Mesothelial cell of epicardium (in vitro differentiated cells): ENCODE data around the gene TEDDM1. TPM values are rescaled to one million over a fixed set of nuclear protein-coding genes. Genes with fewer than 3 reads are reported as not detected.

Experiments
- DNase-seq, 2 experiments: peaks; one replicate each; pipeline ENCODE4 v3.0.0; 2021; ENCODE audit warnings: low spot score in 2 of 2; ENCODE audit not compliant: unreplicated experiment in 2 of 2
- H3K27ac Mint-ChIP-seq: 2 replicates; pipeline ENCODE4 v1.8.0; 2021; ENCODE audit warnings: mixed read lengths
- H3K27me3 Mint-ChIP-seq: 2 replicates; pipeline ENCODE4 v1.8.0; 2021; ENCODE audit warnings: low read depth, mixed read lengths
- H3K36me3 Mint-ChIP-seq: 2 replicates; pipeline ENCODE4 v1.8.0; 2021; ENCODE audit warnings: mixed read lengths
- H3K4me1 Mint-ChIP-seq: 2 replicates; pipeline ENCODE4 v1.8.0; 2021; ENCODE audit warnings: mixed read lengths
- H3K4me3 Mint-ChIP-seq: 2 replicates; pipeline ENCODE4 v1.8.0; 2021; ENCODE audit warnings: mild to moderate bottlenecking, moderate library complexity, mixed read lengths
- H3K9me3 Mint-ChIP-seq: 2 replicates; pipeline ENCODE4 v1.8.0; 2021; ENCODE audit warnings: mixed read lengths
- total RNA-seq: library from RNA; stranded (reverse); gene quantifications from 3 replicates; pipeline ENCODE4 v1.2.1, GENCODE V29; 2021
- TF ChIP-seq, protein P1 (sequence below): fragments of 200-600 bp; sonication (generic); IDR thresholded peaks from one replicate; pipeline ENCODE4 v1.5.0; 2021; ENCODE audit warnings: antibody characterized with exemption; ENCODE audit not compliant: unreplicated experiment

Gene TEDDM1
- total RNA-seq, 1 donor from 2014 or later = not detected

DNA sequence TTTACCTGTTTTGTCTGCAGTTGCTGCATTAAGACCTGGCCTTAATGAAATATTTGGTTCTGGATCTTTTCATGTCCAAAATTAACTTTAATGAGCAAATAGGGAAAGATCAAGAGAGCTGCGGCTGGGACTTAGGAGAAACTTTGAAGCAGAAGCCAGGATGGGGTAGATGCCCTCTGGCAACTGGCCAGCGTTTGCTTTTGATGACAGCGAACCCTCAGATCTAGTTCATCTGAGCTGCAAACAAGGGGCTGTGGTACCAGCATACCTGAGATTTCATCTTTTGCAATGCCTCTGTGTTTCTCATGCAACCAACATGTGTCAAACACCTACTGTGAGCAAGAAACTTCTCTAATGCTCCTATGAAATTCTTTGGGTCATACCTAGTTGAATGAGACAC is 13.0 kb upstream of the TEDDM1 start:
- no peaks in the 10 kb centered on the region for H3K36me3 Mint-ChIP-seq
- H3K27me3 Mint-ChIP-seq = peaks cover 7% of the 10 kb centered on the region
- peaks cover 10% of the 10 kb centered on the region for H3K4me1 Mint-ChIP-seq
- DNase-seq = no peak
- TF ChIP-seq, protein P1, sequence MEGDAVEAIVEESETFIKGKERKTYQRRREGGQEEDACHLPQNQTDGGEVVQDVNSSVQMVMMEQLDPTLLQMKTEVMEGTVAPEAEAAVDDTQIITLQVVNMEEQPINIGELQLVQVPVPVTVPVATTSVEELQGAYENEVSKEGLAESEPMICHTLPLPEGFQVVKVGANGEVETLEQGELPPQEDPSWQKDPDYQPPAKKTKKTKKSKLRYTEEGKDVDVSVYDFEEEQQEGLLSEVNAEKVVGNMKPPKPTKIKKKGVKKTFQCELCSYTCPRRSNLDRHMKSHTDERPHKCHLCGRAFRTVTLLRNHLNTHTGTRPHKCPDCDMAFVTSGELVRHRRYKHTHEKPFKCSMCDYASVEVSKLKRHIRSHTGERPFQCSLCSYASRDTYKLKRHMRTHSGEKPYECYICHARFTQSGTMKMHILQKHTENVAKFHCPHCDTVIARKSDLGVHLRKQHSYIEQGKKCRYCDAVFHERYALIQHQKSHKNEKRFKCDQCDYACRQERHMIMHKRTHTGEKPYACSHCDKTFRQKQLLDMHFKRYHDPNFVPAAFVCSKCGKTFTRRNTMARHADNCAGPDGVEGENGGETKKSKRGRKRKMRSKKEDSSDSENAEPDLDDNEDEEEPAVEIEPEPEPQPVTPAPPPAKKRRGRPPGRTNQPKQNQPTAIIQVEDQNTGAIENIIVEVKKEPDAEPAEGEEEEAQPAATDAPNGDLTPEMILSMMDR = no peak
- no peak overlapping the region for H3K27ac Mint-ChIP-seq
- no peak overlapping the region for H3K4me3 Mint-ChIP-seq
- H3K9me3 Mint-ChIP-seq = no peaks in the 10 kb centered on the region

DNA sequence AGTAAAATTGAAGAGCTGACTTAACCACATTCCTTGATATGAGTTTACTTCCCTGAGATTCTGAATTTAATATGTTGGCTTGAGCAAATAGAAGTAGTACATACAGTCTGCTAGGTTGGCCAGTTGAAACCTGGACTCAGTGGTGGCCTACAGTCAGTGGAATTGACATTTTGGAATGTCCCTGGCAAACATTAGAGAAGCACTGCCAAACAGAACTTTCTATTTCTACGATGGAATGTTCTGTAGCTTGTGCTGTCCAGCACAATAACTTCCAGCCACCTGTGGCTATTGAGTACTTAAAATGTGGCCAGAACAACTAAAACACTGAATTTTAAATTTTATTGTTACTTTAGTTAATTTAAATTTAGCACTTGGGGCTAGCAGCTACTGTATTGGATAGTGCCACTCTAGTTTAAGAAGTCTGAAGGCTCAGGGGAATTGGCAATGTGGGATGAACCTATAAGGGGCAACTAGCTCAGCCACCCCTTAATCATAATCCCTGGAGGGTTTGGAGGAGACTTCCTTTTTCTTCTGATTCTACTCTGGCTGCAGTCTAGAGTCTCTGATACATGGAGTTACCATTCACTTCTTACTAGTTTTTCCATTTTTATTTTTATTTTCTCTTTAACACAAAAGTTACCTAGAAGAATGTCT is 10.3 kb upstream of the TEDDM1 start:
- TF ChIP-seq, protein P1 = no peak
- H3K27ac Mint-ChIP-seq = no peak overlapping the region
- no peaks in the 10 kb centered on the region for H3K4me1 Mint-ChIP-seq
- H3K36me3 Mint-ChIP-seq = no peaks in the 10 kb centered on the region
- DNase-seq = no peak
- no peaks in the 10 kb centered on the region for H3K9me3 Mint-ChIP-seq
- peaks cover 15% of the 10 kb centered on the region for H3K27me3 Mint-ChIP-seq
- H3K4me3 Mint-ChIP-seq = no peak overlapping the region

DNA sequence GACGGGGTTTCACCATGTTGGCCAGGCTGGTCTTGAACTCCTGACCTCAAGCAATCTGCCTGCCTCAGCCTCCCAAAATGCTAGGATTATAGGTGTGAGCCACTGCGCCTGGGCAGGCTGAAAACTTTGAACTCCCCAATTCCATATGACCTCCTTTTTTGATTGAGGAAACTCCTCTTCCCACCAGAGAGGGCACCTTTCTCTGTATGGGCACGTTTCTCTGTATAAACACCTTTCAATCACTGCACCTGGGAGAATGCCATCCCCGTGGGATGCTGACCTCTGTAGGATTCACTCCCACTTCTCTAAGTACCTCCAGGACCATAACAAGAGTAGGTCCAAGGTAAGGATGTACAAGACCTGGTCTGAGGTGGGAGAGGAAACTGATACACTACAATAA is 9.7 kb upstream of the TEDDM1 start:
- TF ChIP-seq, protein P1 = no peak
- H3K27ac Mint-ChIP-seq = no peak overlapping the region
- no peak overlapping the region for H3K4me3 Mint-ChIP-seq
- no peak for DNase-seq
- H3K4me1 Mint-ChIP-seq = no peaks in the 10 kb centered on the region
- H3K36me3 Mint-ChIP-seq = no peaks in the 10 kb centered on the region
- H3K27me3 Mint-ChIP-seq = peaks cover 11% of the 10 kb centered on the region
- peaks cover 6% of the 10 kb centered on the region for H3K9me3 Mint-ChIP-seq

DNA sequence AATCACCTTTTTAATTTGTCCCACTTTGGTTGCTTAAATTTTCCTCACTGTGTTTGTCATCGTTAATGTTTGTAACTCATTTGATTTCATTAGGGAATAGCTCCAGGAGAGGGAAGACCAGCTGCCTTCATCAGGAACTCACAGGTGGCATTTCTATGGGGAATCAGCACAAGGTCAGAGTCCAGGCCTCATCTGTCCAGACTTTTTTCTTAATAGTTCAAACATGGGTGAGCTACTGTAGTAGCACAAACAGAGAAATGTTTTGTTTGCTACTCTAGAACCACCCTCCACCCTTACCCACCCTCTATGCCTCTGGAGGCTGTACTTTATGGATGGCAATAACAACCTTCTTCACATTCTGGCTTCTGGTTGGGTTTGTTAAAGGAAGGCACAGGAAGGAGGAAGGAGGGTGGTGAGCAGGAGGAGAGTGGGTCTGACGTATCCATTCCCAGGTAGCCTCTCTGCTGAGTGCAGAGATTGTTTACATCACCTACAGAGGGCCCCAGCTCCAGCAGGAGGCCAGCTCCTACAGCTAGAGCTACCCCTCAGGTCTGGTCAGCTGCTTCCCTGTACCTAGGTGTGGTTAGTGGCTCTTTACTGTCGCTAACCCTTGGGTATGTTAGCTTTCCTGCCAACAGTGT is 8.1 kb upstream of the TEDDM1 start:
- H3K4me1 Mint-ChIP-seq = no peaks in the 10 kb centered on the region
- peaks cover 17% of the 10 kb centered on the region for H3K9me3 Mint-ChIP-seq
- no peaks in the 10 kb centered on the region for H3K36me3 Mint-ChIP-seq
- H3K27me3 Mint-ChIP-seq = peaks cover 8% of the 10 kb centered on the region
- no peak overlapping the region for H3K4me3 Mint-ChIP-seq
- DNase-seq = no peak
- no peak overlapping the region for H3K27ac Mint-ChIP-seq
- TF ChIP-seq, protein P1 = no peak

DNA sequence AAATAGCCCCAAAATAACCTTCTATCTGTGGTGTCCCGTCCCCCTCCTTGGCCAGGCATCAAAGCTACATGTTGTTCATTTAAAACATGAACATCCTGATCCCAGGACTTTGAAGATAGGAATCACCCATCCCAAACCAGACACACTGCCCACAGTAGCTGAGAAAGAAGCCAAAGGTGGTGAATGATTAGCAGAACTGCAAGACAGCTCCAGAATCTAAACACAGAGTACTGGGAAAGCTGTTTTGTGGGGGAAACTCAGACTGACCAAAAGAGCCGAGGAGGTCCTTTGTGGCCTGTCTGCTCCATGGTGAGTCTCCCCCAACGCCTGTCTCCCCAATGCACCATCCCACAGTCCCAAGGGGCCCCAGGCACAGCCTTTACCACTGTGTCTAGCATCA is 7.3 kb upstream of the TEDDM1 start:
- Mint-ChIP-seq H3K27ac (no peak overlapping the region), H3K4me1 (no peaks in the 10 kb centered on the region), H3K27me3 (peaks cover 8% of the 10 kb centered on the region), H3K36me3 (no peaks in the 10 kb centered on the region), H3K4me3 (no peak overlapping the region), H3K9me3 (peaks cover 21% of the 10 kb centered on the region)
- no peak for DNase-seq
- TF ChIP-seq, protein P1 = no peak
